ENCODE data around the gene PRICKLE1.

The PRICKLE1 gene

GRCh38 chr12:42420395-42420794, 169.2 kb downstream of the PRICKLE1 start:
- no peaks in the 10 kb centered on the region for H3K9me3 ChIP-seq (ENCODE audit: insufficient read depth, low read depth, low read length)
- H3K36me3 ChIP-seq (ENCODE audit: insufficient read depth, low read length) = peaks cover 9% of the 10 kb centered on the region
- TF ChIP-seq CTCF (conservative IDR thresholded peaks at IDR 0.05; ENCODE audit: low read length) = no peak
- no peak for TF ChIP-seq EZH2phosphoT487 (IDR thresholded peaks at IDR 0.05; ENCODE audit: borderline replicate concordance)
- H4K20me1 ChIP-seq (ENCODE audit: insufficient read depth, low read length, poor library complexity, severe bottlenecking) = peaks cover 2% of the 10 kb centered on the region
- no peak overlapping the region for H3K4me2 ChIP-seq (ENCODE audit: low read depth, low read length, poor library complexity, severe bottlenecking)
- no peaks in the 10 kb centered on the region for H3F3A ChIP-seq (ENCODE audit: low read depth)
- H3K27me3 ChIP-seq (ENCODE audit: insufficient read depth, low read length, poor library complexity, severe bottlenecking) = no peaks in the 10 kb centered on the region
- H3K79me2 ChIP-seq (ENCODE audit: insufficient read depth, low read length) = no peaks in the 10 kb centered on the region
- H3K4me3 ChIP-seq (ENCODE audit: low read length, poor library complexity, severe bottlenecking) = no peak overlapping the region
- no peak overlapping the region for H3K9ac ChIP-seq (ENCODE audit: low read depth, low read length, poor library complexity, severe bottlenecking)
- H3K4me1 ChIP-seq (ENCODE audit: insufficient read depth, low read length, poor library complexity, severe bottlenecking) = peaks cover 13% of the 10 kb centered on the region
- no peaks in the 10 kb centered on the region for H3K9me2 ChIP-seq (replicated peaks; ENCODE audit: low read depth, low read length)
- H2AFZ ChIP-seq (ENCODE audit: low read length) = no peak overlapping the region

GRCh38 chr12:42410340-42410739, 179.2 kb downstream of the PRICKLE1 start:
- peaks cover 22% of the 10 kb centered on the region; the same call in 1 of the 2 replicates for H3K36me3 ChIP-seq (ENCODE audit: insufficient read depth, low read length)
- no peak overlapping the region for H2AFZ ChIP-seq (ENCODE audit: low read length)

GRCh38 chr12:42409471-42409870, 180.1 kb downstream of the PRICKLE1 start:
- TF ChIP-seq CTCF (conservative IDR thresholded peaks at IDR 0.05; ENCODE audit: low read length) = no peak
- TF ChIP-seq EZH2phosphoT487 (IDR thresholded peaks at IDR 0.05; ENCODE audit: borderline replicate concordance) = no peak
- Histone ChIP-seq H4K20me1 (ENCODE audit: insufficient read depth, low read length, poor library complexity, severe bottlenecking) (peaks cover 6% of the 10 kb centered on the region), H3K4me3 (ENCODE audit: low read length, poor library complexity, severe bottlenecking) (no peak overlapping the region), H3K27me3 (ENCODE audit: insufficient read depth, low read length, poor library complexity, severe bottlenecking) (no peaks in the 10 kb centered on the region), H3K9me3 (ENCODE audit: insufficient read depth, low read depth, low read length) (no peaks in the 10 kb centered on the region), H2AFZ (ENCODE audit: low read length) (no peak overlapping the region), H3K9me2 (replicated peaks; ENCODE audit: low read depth, low read length) (no peaks in the 10 kb centered on the region), H3K9ac (ENCODE audit: low read depth, low read length, poor library complexity, severe bottlenecking) (no peak overlapping the region), H3K36me3 (ENCODE audit: insufficient read depth, low read length) (peaks cover 26% of the 10 kb centered on the region; the same call in 1 of the 2 replicates), H3K4me1 (ENCODE audit: insufficient read depth, low read length, poor library complexity, severe bottlenecking) (no peaks in the 10 kb centered on the region), H3K79me2 (ENCODE audit: insufficient read depth, low read length) (no peaks in the 10 kb centered on the region), H3F3A (ENCODE audit: low read depth) (no peaks in the 10 kb centered on the region), H3K4me2 (ENCODE audit: low read depth, low read length, poor library complexity, severe bottlenecking) (no peak overlapping the region)

More at GRCh38 chr12:42410340-42410739, 179.2 kb downstream of the PRICKLE1 start:
- H3K9me3 ChIP-seq (ENCODE audit: insufficient read depth, low read depth, low read length) = no peaks in the 10 kb centered on the region
- no peaks in the 10 kb centered on the region for H3K9me2 ChIP-seq (replicated peaks; ENCODE audit: low read depth, low read length)
- no peaks in the 10 kb centered on the region for H3F3A ChIP-seq (ENCODE audit: low read depth)
- peaks cover 6% of the 10 kb centered on the region for H4K20me1 ChIP-seq (ENCODE audit: insufficient read depth, low read length, poor library complexity, severe bottlenecking)
- H3K9ac ChIP-seq (ENCODE audit: low read depth, low read length, poor library complexity, severe bottlenecking) = no peak overlapping the region
- H3K79me2 ChIP-seq (ENCODE audit: insufficient read depth, low read length) = no peaks in the 10 kb centered on the region
- H3K4me3 ChIP-seq (ENCODE audit: low read length, poor library complexity, severe bottlenecking) = no peak overlapping the region
- H3K4me2 ChIP-seq (ENCODE audit: low read depth, low read length, poor library complexity, severe bottlenecking) = no peak overlapping the region
- TF ChIP-seq CTCF (conservative IDR thresholded peaks at IDR 0.05; ENCODE audit: low read length) (no peak), EZH2phosphoT487 (IDR thresholded peaks at IDR 0.05; ENCODE audit: borderline replicate concordance) (no peak)
- H3K27me3 ChIP-seq (ENCODE audit: insufficient read depth, low read length, poor library complexity, severe bottlenecking) = no peaks in the 10 kb centered on the region
- no peaks in the 10 kb centered on the region for H3K4me1 ChIP-seq (ENCODE audit: insufficient read depth, low read length, poor library complexity, severe bottlenecking)

All from Loucy (cell line).